GM18508 (cell line): ENCODE measurements around the gene GPHN.
"Not testable (repeated sequence)": the region's sequence is repeated elsewhere in the genome, so short reads cannot be mapped to it uniquely, and the experiment has no call there.

Experiments
- ATAC-seq: cut with Tn5 transposase; IDR thresholded peaks from one replicate; pipeline ENCODE4 v1.9.1; 2021; ENCODE audit warnings: moderate number of reproducible peaks; ENCODE audit not compliant: insufficient read depth, unreplicated experiment

The GPHN gene

GRCh38 chr14:66587753-66588152 is 79.8 kb downstream of the GPHN start:
- not testable (repeated sequence) for ATAC-seq

- no peak for ATAC-seq
Measured at GRCh38 chr14:66595394-66595793, 87.4 kb downstream of the GPHN start.

GRCh38 chr14:66596241-66596985 is 88.5 kb downstream of the GPHN start:
- no peak for ATAC-seq

- no peak for ATAC-seq
Measured at GRCh38 chr14:66600416-66600815, 92.5 kb downstream of the GPHN start.

GRCh38 chr14:66601932-66602578 is 94.1 kb downstream of the GPHN start:
- ATAC-seq = no peak

GRCh38 chr14:66603945-66604344 is 96.0 kb downstream of the GPHN start:
- ATAC-seq = no peak

GRCh38 chr14:66606826-66607225 is 98.9 kb downstream of the GPHN start:
- ATAC-seq = no peak

- no peak for ATAC-seq
Measured at GRCh38 chr14:66610154-66610563, 102.2 kb downstream of the GPHN start.

- no peak for ATAC-seq
Measured at GRCh38 chr14:66613344-66613743, 105.4 kb downstream of the GPHN start.

GRCh38 chr14:66619952-66620351 is 112.0 kb downstream of the GPHN start:
- no peak for ATAC-seq

GRCh38 chr14:66623838-66624237 is 115.9 kb downstream of the GPHN start:
- no peak for ATAC-seq

GRCh38 chr14:66624336-66624937 is 116.5 kb downstream of the GPHN start:
- ATAC-seq = no peak

- ATAC-seq = no peak
Measured at GRCh38 chr14:66628636-66629035, 120.7 kb downstream of the GPHN start.

GRCh38 chr14:66629499-66629898 is 121.6 kb downstream of the GPHN start:
- ATAC-seq = no peak

- ATAC-seq = no peak
Measured at GRCh38 chr14:66634876-66635275, 126.9 kb downstream of the GPHN start.

- no peak for ATAC-seq
Measured at GRCh38 chr14:66635435-66635834, 127.5 kb downstream of the GPHN start.

- ATAC-seq = no peak
Measured at GRCh38 chr14:66636240-66636639, 128.3 kb downstream of the GPHN start.

GRCh38 chr14:66638689-66639088 is 130.7 kb downstream of the GPHN start:
- no peak for ATAC-seq

- ATAC-seq = no peak
Measured at GRCh38 chr14:66641861-66642635, 134.1 kb downstream of the GPHN start.

GRCh38 chr14:66643344-66643743 is 135.4 kb downstream of the GPHN start:
- ATAC-seq = no peak

GRCh38 chr14:66645716-66646115 is 137.8 kb downstream of the GPHN start:
- no peak for ATAC-seq
